Astrocyte (in vitro differentiated cells and primary cell): ENCODE results near the gene ZBTB7C. TPM values are rescaled to one million over a fixed set of nuclear protein-coding genes. Genes with fewer than 3 reads are reported as not detected.

ENCODE experiments used
- DNase-seq: peaks from one replicate; pipeline ENCODE4 v3.0.0-alpha.2; 2010; ENCODE audit warnings: low read depth
- FAIRE-seq: peaks from 2 replicates; lab custom pipeline; 2011; peaks lifted over from hg19 to GRCh38; lab: Jason Lieb, UNC
- H2AFZ ChIP-seq: 2 replicates; pipeline ENCODE4 v1.6.0; 2012; ENCODE audit warnings: low read depth, low read length, inconsistent platforms
- H3K27ac ChIP-seq: 2 replicates; pipeline ENCODE4 v1.5.1; 2011; ENCODE audit warnings: low read depth, low read length, inconsistent platforms
- H3K27me3 ChIP-seq: 2 replicates; pipeline ENCODE4 v1.6.0; 2011; ENCODE audit warnings: low read length, inconsistent platforms; ENCODE audit not compliant: insufficient read depth
- H3K36me3 ChIP-seq: 2 replicates; pipeline ENCODE4 v1.5.1; 2011; ENCODE audit warnings: low read length, inconsistent platforms; ENCODE audit not compliant: insufficient read depth
- H3K4me1 ChIP-seq: 2 replicates; pipeline ENCODE4 v1.5.1; 2011; ENCODE audit warnings: low read length, inconsistent platforms; ENCODE audit not compliant: insufficient read depth
- H3K4me2 ChIP-seq: 2 replicates; pipeline ENCODE4 v1.6.0; 2012; ENCODE audit warnings: low read length, inconsistent platforms
- H3K4me3 ChIP-seq: 2 replicates; pipeline ENCODE4 v1.5.1; 2011; ENCODE audit warnings: low read depth, mild to moderate bottlenecking, low read length, inconsistent platforms; ENCODE audit not compliant: insufficient read depth
- H3K79me2 ChIP-seq: 2 replicates; pipeline ENCODE4 v1.6.0; 2012; ENCODE audit warnings: mild to moderate bottlenecking, low read length, inconsistent platforms; ENCODE audit not compliant: insufficient read depth
- H3K9ac ChIP-seq: 2 replicates; pipeline ENCODE4 v1.6.0; 2012; ENCODE audit warnings: mild to moderate bottlenecking, low read length, inconsistent platforms
- H3K9me3 ChIP-seq: 2 replicates; pipeline ENCODE4 v1.5.1; 2012; ENCODE audit warnings: low read depth, mild to moderate bottlenecking, low read length, inconsistent platforms; ENCODE audit not compliant: insufficient read depth
- H4K20me1 ChIP-seq: 2 replicates; pipeline ENCODE4 v1.6.0; 2012; ENCODE audit warnings: low read length, inconsistent platforms; ENCODE audit not compliant: insufficient read depth
- H3K27ac Mint-ChIP-seq: one replicate; pipeline ENCODE4 v1.8.0; 2021; ENCODE audit warnings: mild to moderate bottlenecking, mixed read lengths; ENCODE audit not compliant: unreplicated experiment
- H3K27me3 Mint-ChIP-seq: one replicate; pipeline ENCODE4 v1.8.0; 2021; ENCODE audit warnings: low read depth, mixed read lengths; ENCODE audit not compliant: unreplicated experiment
- H3K36me3 Mint-ChIP-seq: one replicate; pipeline ENCODE4 v1.8.0; 2021; ENCODE audit warnings: low read depth, mixed read lengths; ENCODE audit not compliant: unreplicated experiment
- H3K4me1 Mint-ChIP-seq: one replicate; pipeline ENCODE4 v1.8.0; 2021; ENCODE audit warnings: low read depth, mixed read lengths; ENCODE audit not compliant: unreplicated experiment
- H3K4me3 Mint-ChIP-seq: one replicate; pipeline ENCODE4 v1.8.0; 2021; ENCODE audit warnings: mild to moderate bottlenecking, moderate library complexity, mixed read lengths; ENCODE audit not compliant: unreplicated experiment
- H3K9me3 Mint-ChIP-seq: one replicate; pipeline ENCODE4 v1.8.0; 2021; ENCODE audit warnings: mild to moderate bottlenecking, mixed read lengths; ENCODE audit not compliant: unreplicated experiment
- EZH2 ChIP-seq: IDR thresholded peaks from 2 replicates; pipeline ENCODE4 v1.6.1; 2012; ENCODE audit warnings: mild to moderate bottlenecking, low read length, inconsistent platforms; ENCODE audit not compliant: insufficient read depth
- total RNA-seq: library from RNA; stranded (reverse); gene quantifications from 2 replicates; pipeline ENCODE4 v1.2.1, GENCODE V29; 2021
- TF ChIP-seq, protein P1 (sequence below): IDR thresholded peaks from 2 replicates; pipeline ENCODE4 v1.5.1; 2011; ENCODE audit warnings: low read depth, mild to moderate bottlenecking, inconsistent platforms, low read length, moderate library complexity; ENCODE audit not compliant: insufficient read depth

ZBTB7C gene
- total RNA-seq, 1 donor from 2014 or later = 1.0 TPM

DNA sequence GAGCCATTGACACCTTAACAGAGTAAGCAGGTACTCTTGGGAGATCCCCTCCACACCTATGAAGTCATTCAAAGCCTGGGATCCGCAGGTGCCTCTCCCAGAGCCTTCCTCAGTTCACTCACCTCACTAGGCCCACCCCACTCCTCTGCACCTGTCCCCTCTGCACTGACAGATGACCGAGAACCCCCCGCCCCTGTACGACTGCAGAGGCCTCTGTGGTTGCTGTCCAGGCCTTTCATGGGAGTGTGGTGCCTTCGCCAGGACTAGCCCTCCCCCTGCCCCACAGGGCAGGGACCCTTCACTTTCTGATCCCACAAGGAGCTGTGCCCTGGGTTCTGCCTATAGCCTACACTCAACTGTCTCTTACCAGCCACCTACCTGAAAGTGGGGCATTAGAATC, 238.5 kb downstream of the ZBTB7C start:
- Histone ChIP-seq H2AFZ (no peak overlapping the region), H3K27ac (no peak overlapping the region), H3K4me2 (no peak overlapping the region), H3K9me3 (no peaks in the 10 kb centered on the region), H3K4me3 (no peak overlapping the region), H3K4me1 (no peaks in the 10 kb centered on the region), H3K27me3 (peaks cover 6% of the 10 kb centered on the region), H3K79me2 (no peaks in the 10 kb centered on the region), H3K36me3 (no peaks in the 10 kb centered on the region), H3K9ac (no peak overlapping the region), H4K20me1 (no peaks in the 10 kb centered on the region)
- peaks cover 9% of the 10 kb centered on the region for H3K4me1 Mint-ChIP-seq
- no peak for DNase-seq
- no peak overlapping the region for H3K4me3 Mint-ChIP-seq
- TF ChIP-seq, protein P1, sequence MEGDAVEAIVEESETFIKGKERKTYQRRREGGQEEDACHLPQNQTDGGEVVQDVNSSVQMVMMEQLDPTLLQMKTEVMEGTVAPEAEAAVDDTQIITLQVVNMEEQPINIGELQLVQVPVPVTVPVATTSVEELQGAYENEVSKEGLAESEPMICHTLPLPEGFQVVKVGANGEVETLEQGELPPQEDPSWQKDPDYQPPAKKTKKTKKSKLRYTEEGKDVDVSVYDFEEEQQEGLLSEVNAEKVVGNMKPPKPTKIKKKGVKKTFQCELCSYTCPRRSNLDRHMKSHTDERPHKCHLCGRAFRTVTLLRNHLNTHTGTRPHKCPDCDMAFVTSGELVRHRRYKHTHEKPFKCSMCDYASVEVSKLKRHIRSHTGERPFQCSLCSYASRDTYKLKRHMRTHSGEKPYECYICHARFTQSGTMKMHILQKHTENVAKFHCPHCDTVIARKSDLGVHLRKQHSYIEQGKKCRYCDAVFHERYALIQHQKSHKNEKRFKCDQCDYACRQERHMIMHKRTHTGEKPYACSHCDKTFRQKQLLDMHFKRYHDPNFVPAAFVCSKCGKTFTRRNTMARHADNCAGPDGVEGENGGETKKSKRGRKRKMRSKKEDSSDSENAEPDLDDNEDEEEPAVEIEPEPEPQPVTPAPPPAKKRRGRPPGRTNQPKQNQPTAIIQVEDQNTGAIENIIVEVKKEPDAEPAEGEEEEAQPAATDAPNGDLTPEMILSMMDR = no peak
- no peak for TF ChIP-seq EZH2
- no peaks in the 10 kb centered on the region for H3K9me3 Mint-ChIP-seq
- H3K36me3 Mint-ChIP-seq = peaks cover 2% of the 10 kb centered on the region
- no peak for FAIRE-seq
- H3K27ac Mint-ChIP-seq = no peak overlapping the region
- peaks cover 46% of the 10 kb centered on the region for H3K27me3 Mint-ChIP-seq

DNA sequence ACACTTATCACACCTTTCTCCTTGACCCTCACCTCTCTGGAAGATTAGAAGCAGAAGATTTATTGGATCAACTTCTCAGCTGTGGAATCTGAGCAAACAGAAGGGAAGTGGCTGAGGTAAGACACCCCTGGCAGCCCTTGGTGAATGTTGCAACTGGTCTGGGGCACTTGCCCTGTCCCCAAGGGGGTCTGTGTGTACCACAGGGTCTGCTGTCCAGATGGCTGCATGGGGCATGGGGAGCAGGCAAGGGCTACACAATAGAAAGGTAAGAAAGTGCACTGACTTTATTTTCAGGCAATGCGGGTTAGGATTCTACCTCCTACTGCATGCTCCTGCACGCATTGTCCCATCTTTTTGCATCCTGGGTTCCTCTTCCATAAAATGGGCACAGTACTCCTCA, 240.3 kb downstream of the ZBTB7C start:
- Histone ChIP-seq H3K27me3 (peaks cover 3% of the 10 kb centered on the region), H2AFZ (no peak overlapping the region), H3K4me3 (no peak overlapping the region), H3K4me2 (no peak overlapping the region), H3K9me3 (no peaks in the 10 kb centered on the region), H3K4me1 (no peaks in the 10 kb centered on the region), H3K36me3 (no peaks in the 10 kb centered on the region), H4K20me1 (no peaks in the 10 kb centered on the region), H3K27ac (no peak overlapping the region), H3K79me2 (no peaks in the 10 kb centered on the region), H3K9ac (no peak overlapping the region)
- H3K4me1 Mint-ChIP-seq = peaks cover 13% of the 10 kb centered on the region
- H3K36me3 Mint-ChIP-seq = peaks cover 2% of the 10 kb centered on the region
- FAIRE-seq = no peak
- TF ChIP-seq, protein P1 = no peak
- TF ChIP-seq EZH2 = no peak
- H3K27ac Mint-ChIP-seq = no peak overlapping the region
- H3K27me3 Mint-ChIP-seq = peaks cover 55% of the 10 kb centered on the region
- no peak for DNase-seq
- no peaks in the 10 kb centered on the region for H3K9me3 Mint-ChIP-seq
- no peak overlapping the region for H3K4me3 Mint-ChIP-seq

DNA sequence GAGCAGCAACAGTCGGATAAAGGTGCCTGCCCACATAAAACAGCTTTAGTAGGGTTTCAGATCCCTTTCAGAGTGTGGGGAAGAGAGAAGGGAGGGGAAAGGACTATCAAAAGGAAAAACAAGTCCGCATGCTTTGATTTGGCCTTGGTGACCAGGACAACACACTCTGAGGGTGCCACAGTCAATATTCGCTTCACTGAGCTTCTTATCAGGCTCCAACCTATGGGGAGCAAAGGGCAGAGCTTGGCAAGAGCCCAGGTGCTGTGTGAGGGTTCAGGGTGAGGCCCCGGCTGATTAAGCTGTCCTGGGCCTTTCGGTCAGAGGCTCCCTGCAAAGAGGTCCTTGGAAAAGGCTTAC, 241.3 kb downstream of the ZBTB7C start:
- TF ChIP-seq, protein P1 = no peak
- no peak for TF ChIP-seq EZH2
- H3K9ac ChIP-seq = no peak overlapping the region
- H3K4me1 ChIP-seq = no peaks in the 10 kb centered on the region
- Mint-ChIP-seq H3K36me3 (peaks cover 2% of the 10 kb centered on the region), H3K9me3 (no peaks in the 10 kb centered on the region), H3K4me3 (no peak overlapping the region), H3K27ac (no peak overlapping the region), H3K27me3 (peaks cover 55% of the 10 kb centered on the region), H3K4me1 (peaks cover 9% of the 10 kb centered on the region)
- H2AFZ ChIP-seq = no peak overlapping the region
- FAIRE-seq = no peak
- no peaks in the 10 kb centered on the region for H3K79me2 ChIP-seq
- no peak for DNase-seq
- H4K20me1 ChIP-seq = no peaks in the 10 kb centered on the region
- H3K4me3 ChIP-seq = no peak overlapping the region
- no peak overlapping the region for H3K27ac ChIP-seq
- H3K4me2 ChIP-seq = no peak overlapping the region
- H3K27me3 ChIP-seq = peaks cover 7% of the 10 kb centered on the region
- H3K9me3 ChIP-seq = no peaks in the 10 kb centered on the region
- no peaks in the 10 kb centered on the region for H3K36me3 ChIP-seq
